ENCODE results near the gene UNC45A. TPM values are rescaled to one million over a fixed set of nuclear protein-coding genes. Genes with fewer than 3 reads are reported as not detected.
"Not testable (repeated sequence)": the region's sequence is repeated elsewhere in the genome, so short reads cannot be mapped to it uniquely, and the experiment has no call there.

The UNC45A gene
- total and polyA plus RNA-seq, 5 donors, result 24.0 to 32.8 (median 28.4) TPM

- Histone ChIP-seq H3K4me3 (ENCODE audit: low read length) (no peak overlapping the region), H3K4me1 (ENCODE audit: control insufficient read depth, insufficient read depth, low read length) (no peaks in the 10 kb centered on the region), H3K27ac (ENCODE audit: low read length) (no peak overlapping the region), H3K27me3 (ENCODE audit: control insufficient read depth, insufficient read depth) (no peaks in the 10 kb centered on the region), H3K9me3 (ENCODE audit: control insufficient read depth, low read length) (no peaks in the 10 kb centered on the region)
- 95% methylated on average over 11 of the region's 11 CpGs for WGBS
- intact Hi-C loops (cut with DNase I), result no loop called here
- ATAC-seq, result no peak
- DNase-seq, result peak in 2 of 3 donors; percentile 29 to 46
Measured at GRCh38 chr15:90892023-90892422, 43.1 kb upstream of the UNC45A start.

DNA sequence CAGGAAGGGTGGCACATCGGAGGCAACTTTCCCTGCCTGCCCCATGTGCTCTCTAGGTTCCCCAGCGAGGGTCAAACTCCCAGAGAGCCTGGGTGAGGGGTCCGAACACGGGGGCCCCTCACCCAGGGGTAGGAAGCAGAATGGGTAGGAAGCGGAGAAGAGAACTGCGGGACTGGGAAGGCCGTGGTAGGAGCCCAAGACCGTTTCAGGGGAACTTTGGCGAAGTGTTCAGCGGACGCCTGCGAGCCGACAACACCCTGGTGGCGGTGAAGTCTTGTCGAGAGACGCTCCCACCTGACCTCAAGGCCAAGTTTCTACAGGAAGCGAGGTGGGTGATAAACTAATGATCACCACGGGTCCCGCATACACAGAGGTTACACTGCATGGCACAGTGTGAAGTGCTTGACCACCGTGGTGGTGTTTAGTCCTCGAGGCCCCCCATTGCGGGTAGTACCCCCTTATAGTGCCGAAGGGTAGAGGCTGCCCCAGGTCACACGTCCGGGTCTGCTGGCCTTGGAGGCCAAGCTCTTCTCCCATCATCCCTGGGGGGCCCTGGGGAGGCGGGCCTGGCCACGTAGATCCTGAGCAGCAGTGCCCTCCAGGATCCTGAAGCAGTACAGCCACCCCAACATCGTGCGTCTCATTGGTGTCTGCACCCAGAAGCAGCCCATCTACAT is 42.4 kb upstream of the UNC45A start:
- 93% methylated on average over 29 of the region's 29 CpGs for WGBS

GRCh38 chr15:90893175-90894090 is 41.7 kb upstream of the UNC45A start:
- 92% methylated on average over 33 of the region's 33 CpGs for WGBS
- peak in 2 of 3 donors; percentile 32 to 47 for DNase-seq

More for the DNA sequence above, 42.4 kb upstream of the UNC45A start:
- Histone ChIP-seq H3K4me1 (ENCODE audit: control insufficient read depth, insufficient read depth, low read length) (no peaks in the 10 kb centered on the region), H3K4me3 (ENCODE audit: low read length) (no peak overlapping the region), H3K27me3 (ENCODE audit: control insufficient read depth, insufficient read depth) (no peaks in the 10 kb centered on the region), H3K27ac (ENCODE audit: low read length) (no peak overlapping the region), H3K9me3 (ENCODE audit: control insufficient read depth, low read length) (no peaks in the 10 kb centered on the region)
- peak in 2 of 3 donors; percentile 31 to 33 for DNase-seq
- ATAC-seq, result no peak
- intact Hi-C loops (cut with DNase I), result no loop called here

DNA sequence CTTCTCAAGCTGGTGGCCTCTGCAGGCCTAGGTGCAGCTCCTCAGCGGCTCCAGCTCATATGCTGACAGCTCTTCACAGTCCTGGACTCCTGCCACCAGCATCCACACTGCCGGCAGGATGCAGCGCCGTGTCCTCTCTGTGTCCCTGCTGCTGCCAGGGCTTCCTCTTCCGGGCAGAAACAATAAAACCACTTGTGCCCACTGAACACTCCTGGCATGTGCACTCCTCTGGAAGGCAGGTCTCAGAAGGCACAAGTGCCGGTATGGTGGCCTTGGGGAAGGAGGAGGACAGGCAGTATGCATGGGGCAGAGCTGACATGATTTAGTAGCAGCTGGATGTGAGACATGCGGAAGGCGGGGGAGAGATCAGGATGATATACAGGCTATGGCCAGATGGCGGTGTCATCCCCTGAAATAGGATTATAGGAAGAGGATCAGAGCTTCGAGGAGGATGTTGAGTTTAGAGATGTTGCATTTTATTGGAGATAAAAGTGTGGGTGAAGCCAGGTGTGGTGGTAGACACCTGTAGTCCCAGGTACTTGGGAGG is 39.4 kb upstream of the UNC45A start:
- intact Hi-C loops (cut with DNase I), result no loop called here
- Histone ChIP-seq H3K9me3 (ENCODE audit: control insufficient read depth, low read length) (no peaks in the 10 kb centered on the region), H3K4me1 (ENCODE audit: control insufficient read depth, insufficient read depth, low read length) (no peaks in the 10 kb centered on the region), H3K27me3 (ENCODE audit: control insufficient read depth, insufficient read depth) (no peaks in the 10 kb centered on the region), H3K4me3 (ENCODE audit: low read length) (no peak overlapping the region), H3K27ac (ENCODE audit: low read length) (no peak overlapping the region)
- DNase-seq (peak in 1 of 3 donors; percentile 54), ATAC-seq (no peak)
- WGBS, result 41% methylated on average over 10 of the region's 10 CpGs

More at GRCh38 chr15:90893175-90894090, 41.7 kb upstream of the UNC45A start:
- ATAC-seq, result no peak
- H3K27me3 ChIP-seq (ENCODE audit: control insufficient read depth, insufficient read depth), result no peaks in the 10 kb centered on the region
- no peak overlapping the region for H3K27ac ChIP-seq (ENCODE audit: low read length)
- H3K4me1 ChIP-seq (ENCODE audit: control insufficient read depth, insufficient read depth, low read length), result no peaks in the 10 kb centered on the region
- no peak overlapping the region for H3K4me3 ChIP-seq (ENCODE audit: low read length)
- intact Hi-C loops (cut with DNase I), result no loop called here
- H3K9me3 ChIP-seq (ENCODE audit: control insufficient read depth, low read length), result no peaks in the 10 kb centered on the region

- DNase-seq, result peak in 2 of 3 donors; percentile 26 to 31
- H3K27ac ChIP-seq (ENCODE audit: low read length); H3K4me3 ChIP-seq (ENCODE audit: low read length); H3K4me1 ChIP-seq (ENCODE audit: control insufficient read depth, insufficient read depth, low read length); H3K27me3 ChIP-seq (ENCODE audit: control insufficient read depth, insufficient read depth); H3K9me3 ChIP-seq (ENCODE audit: control insufficient read depth, low read length); intact Hi-C loops (cut with DNase I); ATAC-seq: not testable (repeated sequence)
- WGBS, result 92% methylated on average over 14 of the region's 14 CpGs
Measured at GRCh38 chr15:90897131-90897655, 37.9 kb upstream of the UNC45A start.

GRCh38 chr15:90901175-90902039 is 33.7 kb upstream of the UNC45A start:
- DNase-seq (peak in 2 of 3 donors; percentile 27 to 32), ATAC-seq (no peak)
- Histone ChIP-seq H3K4me1 (ENCODE audit: control insufficient read depth, insufficient read depth, low read length) (peaks cover 4% of the 10 kb centered on the region), H3K9me3 (ENCODE audit: control insufficient read depth, low read length) (no peaks in the 10 kb centered on the region), H3K27me3 (ENCODE audit: control insufficient read depth, insufficient read depth) (no peaks in the 10 kb centered on the region), H3K4me3 (ENCODE audit: low read length) (peak overlapping the region; percentile 83), H3K27ac (ENCODE audit: low read length) (peak overlapping the region; percentile 69)
- 45% methylated on average over 14 of the region's 14 CpGs for WGBS
- intact Hi-C loops (cut with DNase I), result loop anchor here in 2 of 4 donors (2.0 to 5.0 kb wide), 2 partner anchors 29 to 36 kb away; partner anchors contain the start of gene UNC45A (in 1 of the 2)

- Histone ChIP-seq H3K27ac (ENCODE audit: low read length) (peak overlapping the region; percentile 88), H3K27me3 (ENCODE audit: control insufficient read depth, insufficient read depth) (no peaks in the 10 kb centered on the region), H3K9me3 (ENCODE audit: control insufficient read depth, low read length) (no peaks in the 10 kb centered on the region), H3K4me1 (ENCODE audit: control insufficient read depth, insufficient read depth, low read length) (peaks cover 10% of the 10 kb centered on the region), H3K4me3 (ENCODE audit: low read length) (peak overlapping the region; percentile 83)
- DNase-seq (peak; percentile 82 to 92 (median 92)), ATAC-seq (peak; percentile 93 to 95)
- WGBS, result under 1% methylated on average over 71 of the region's 71 CpGs
- intact Hi-C loops (cut with DNase I), result loop anchor here in 2 of 4 donors (2.0 to 5.0 kb wide), 2 partner anchors 29 to 35 kb away; partner anchors contain the start of gene UNC45A (in 1 of the 2)
Measured at GRCh38 chr15:90902040-90902839, 32.8 kb upstream of the UNC45A start.

- no peaks in the 10 kb centered on the region for H3K9me3 ChIP-seq (ENCODE audit: control insufficient read depth, low read length)
- DNase-seq (peak; percentile 70 to 88 (median 87)), ATAC-seq (peak; percentile 34 to 48)
- peak within 1 kb of the TSS; percentile 83 for H3K4me3 ChIP-seq (ENCODE audit: low read length)
- H3K4me1 ChIP-seq (ENCODE audit: control insufficient read depth, insufficient read depth, low read length), result peaks cover 13% of the 10 kb centered on the region
- under 1% methylated on average over 81 of the region's 81 CpGs for WGBS
- intact Hi-C loops (cut with DNase I), result loop anchor here in 2 of 4 donors (2.0 to 5.0 kb wide), 2 partner anchors 28 to 34 kb away; partner anchors contain the start of gene UNC45A (in 1 of the 2)
- H3K27ac ChIP-seq (ENCODE audit: low read length), result peak within 1 kb of the TSS; percentile 88
- no peaks in the 10 kb centered on the region for H3K27me3 ChIP-seq (ENCODE audit: control insufficient read depth, insufficient read depth)
Measured at GRCh38 chr15:90902840-90903732, 32.0 kb upstream of the UNC45A start, which contains the start of gene MAN2A2. Gene MAN2A2, plus strand, starts transcription at chr15:90903302. Its CDS starts 906 bp downstream, at chr15:90904208.

Data from right cardiac atrium (tissue), 5 donors.